ENCODE data around the gene GFOD1. TPM values are rescaled to one million over a fixed set of nuclear protein-coding genes. Genes with fewer than 3 reads are reported as not detected.

GFOD1 gene
- total and polyA plus RNA-seq, 4 donors: 2.6 to 16.8 (median 5.0) TPM

GRCh38 chr6:13369591-13369990, 117.8 kb downstream of the GFOD1 start:
- H3K36me3 ChIP-seq (ENCODE audit: control insufficient read depth in 4 of 4, insufficient read depth in 3 of 4, low read depth in 1 of 4, low read length in 3 of 4): peaks cover under 1 to 8% (median 3%) of the 10 kb centered on the region in 4 donors
- WGBS: 48% methylated on average over 1 of the region's 1 CpG
- H3K9ac ChIP-seq (ENCODE audit: low read depth in 1 of 2, low read length in 2 of 2): no peak overlapping the region
- no peak overlapping the region for H3K27ac ChIP-seq (ENCODE audit: low read depth in 1 of 2, low read length in 2 of 2)
- H3K9me3 ChIP-seq (ENCODE audit: control insufficient read depth in 4 of 4, low read length in 3 of 4): no peaks in the 10 kb centered on the region
- no peaks in the 10 kb centered on the region for H3K27me3 ChIP-seq (ENCODE audit: control insufficient read depth in 4 of 4, insufficient read depth in 4 of 4, low read length in 3 of 4)
- no peaks in the 10 kb centered on the region for H3K4me1 ChIP-seq (ENCODE audit: control insufficient read depth in 4 of 4, insufficient read depth in 4 of 4, low read length in 3 of 4)
- no peak overlapping the region for H3K4me3 ChIP-seq (ENCODE audit: low read depth in 1 of 3, low read length in 3 of 3)
- no peak for DNase-seq (ENCODE audit: low spot score)
- TF ChIP-seq JUND (IDR thresholded peaks at IDR 0.05) (no peak), REST (IDR thresholded peaks at IDR 0.05) (no peak), EGR1 (IDR thresholded peaks at IDR 0.05; ENCODE audit: low read depth in 2 of 2) (no peak), FOXA2 (IDR thresholded peaks at IDR 0.05) (no peak), TAF1 (conservative IDR thresholded peaks at IDR 0.05) (no peak)
- TF ChIP-seq, protein P1, sequence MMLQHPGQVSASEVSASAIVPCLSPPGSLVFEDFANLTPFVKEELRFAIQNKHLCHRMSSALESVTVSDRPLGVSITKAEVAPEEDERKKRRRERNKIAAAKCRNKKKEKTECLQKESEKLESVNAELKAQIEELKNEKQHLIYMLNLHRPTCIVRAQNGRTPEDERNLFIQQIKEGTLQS (IDR thresholded peaks at IDR 0.05): no peak

GRCh38 chr6:13368731-13369115, 118.7 kb downstream of the GFOD1 start:
- no peaks in the 10 kb centered on the region for H3K9me3 ChIP-seq (ENCODE audit: control insufficient read depth in 4 of 4, low read length in 3 of 4)
- H3K27ac ChIP-seq (ENCODE audit: low read depth in 1 of 2, low read length in 2 of 2): no peak overlapping the region
- no peak overlapping the region for H3K9ac ChIP-seq (ENCODE audit: low read depth in 1 of 2, low read length in 2 of 2)
- no peak overlapping the region for H3K4me3 ChIP-seq (ENCODE audit: low read depth in 1 of 3, low read length in 3 of 3)
- TF ChIP-seq, protein P2, sequence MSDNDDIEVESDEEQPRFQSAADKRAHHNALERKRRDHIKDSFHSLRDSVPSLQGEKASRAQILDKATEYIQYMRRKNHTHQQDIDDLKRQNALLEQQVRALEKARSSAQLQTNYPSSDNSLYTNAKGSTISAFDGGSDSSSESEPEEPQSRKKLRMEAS (IDR thresholded peaks at IDR 0.05): no peak
- TF ChIP-seq, protein P3, sequence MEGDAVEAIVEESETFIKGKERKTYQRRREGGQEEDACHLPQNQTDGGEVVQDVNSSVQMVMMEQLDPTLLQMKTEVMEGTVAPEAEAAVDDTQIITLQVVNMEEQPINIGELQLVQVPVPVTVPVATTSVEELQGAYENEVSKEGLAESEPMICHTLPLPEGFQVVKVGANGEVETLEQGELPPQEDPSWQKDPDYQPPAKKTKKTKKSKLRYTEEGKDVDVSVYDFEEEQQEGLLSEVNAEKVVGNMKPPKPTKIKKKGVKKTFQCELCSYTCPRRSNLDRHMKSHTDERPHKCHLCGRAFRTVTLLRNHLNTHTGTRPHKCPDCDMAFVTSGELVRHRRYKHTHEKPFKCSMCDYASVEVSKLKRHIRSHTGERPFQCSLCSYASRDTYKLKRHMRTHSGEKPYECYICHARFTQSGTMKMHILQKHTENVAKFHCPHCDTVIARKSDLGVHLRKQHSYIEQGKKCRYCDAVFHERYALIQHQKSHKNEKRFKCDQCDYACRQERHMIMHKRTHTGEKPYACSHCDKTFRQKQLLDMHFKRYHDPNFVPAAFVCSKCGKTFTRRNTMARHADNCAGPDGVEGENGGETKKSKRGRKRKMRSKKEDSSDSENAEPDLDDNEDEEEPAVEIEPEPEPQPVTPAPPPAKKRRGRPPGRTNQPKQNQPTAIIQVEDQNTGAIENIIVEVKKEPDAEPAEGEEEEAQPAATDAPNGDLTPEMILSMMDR (IDR thresholded peaks at IDR 0.05; ENCODE audit: low read depth, low read length, missing input control): no peak
- TF ChIP-seq JUND (IDR thresholded peaks at IDR 0.05): no peak
- TF ChIP-seq HNF4G (IDR thresholded peaks at IDR 0.05): no peak
- no peak for TF ChIP-seq NR2F2 (IDR thresholded peaks at IDR 0.05)
- TF ChIP-seq GABPA (IDR thresholded peaks at IDR 0.05 in 1 of 2, conservative IDR thresholded peaks at IDR 0.05 in 1 of 2): no peak
- TF ChIP-seq TAF1 (conservative IDR thresholded peaks at IDR 0.05): no peak
- no peak for TF ChIP-seq FOXA1 (IDR thresholded peaks at IDR 0.05)
- no peak for TF ChIP-seq RXRA (IDR thresholded peaks at IDR 0.05)
- TF ChIP-seq REST (IDR thresholded peaks at IDR 0.05): no peak
- TF ChIP-seq EGR1 (IDR thresholded peaks at IDR 0.05; ENCODE audit: low read depth in 2 of 2): no peak
- TF ChIP-seq, protein P1 (IDR thresholded peaks at IDR 0.05): no peak
- no peak for TF ChIP-seq FOXA2 (IDR thresholded peaks at IDR 0.05)
- no peak for TF ChIP-seq RAD21 (IDR thresholded peaks at IDR 0.05)
- no peak for TF ChIP-seq ZBTB33 (IDR thresholded peaks at IDR 0.05)
- TF ChIP-seq HNF4A (conservative IDR thresholded peaks at IDR 0.05): no peak
- TF ChIP-seq YY1 (IDR thresholded peaks at IDR 0.05): no peak
- TF ChIP-seq SP1 (IDR thresholded peaks at IDR 0.05): no peak
- H3K27me3 ChIP-seq (ENCODE audit: control insufficient read depth in 4 of 4, insufficient read depth in 4 of 4, low read length in 3 of 4): no peaks in the 10 kb centered on the region
- H3K4me1 ChIP-seq (ENCODE audit: control insufficient read depth in 4 of 4, insufficient read depth in 4 of 4, low read length in 3 of 4): peaks cover 0 to 3% (median 0%) of the 10 kb centered on the region in 4 donors
- peaks cover 2 to 10% (median 8%) of the 10 kb centered on the region in 4 donors for H3K36me3 ChIP-seq (ENCODE audit: control insufficient read depth in 4 of 4, insufficient read depth in 3 of 4, low read depth in 1 of 4, low read length in 3 of 4)
- no peak for DNase-seq (ENCODE audit: low spot score)
